Measurements from ENCODE around the gene ABCF1. TPM values are rescaled to one million over a fixed set of nuclear protein-coding genes. Genes with fewer than 3 reads are reported as not detected.

Gene ABCF1
- total and polyA plus RNA-seq, 2 of the 8 experiments (the other 6 are each of a cell fraction or from before 2014, with no cell fraction given): 48.8 to 123 TPM

GRCh38 chr6:30547454-30547853 lies 23.8 kb upstream of the ABCF1 start:
- no peak overlapping the region for H2AK5ac ChIP-seq (ENCODE audit: low read depth, low read length)
- H2BK120ac ChIP-seq (replicated peaks; ENCODE audit: low read depth, low read length): no peak overlapping the region
- peaks cover 2% of the 10 kb centered on the region in 2 experiments for H4K20me1 ChIP-seq (replicated peaks in 1 of 2; ENCODE audit: control insufficient read depth in 1 of 2, insufficient read depth in 2 of 2, low read length in 2 of 2)
- no peak overlapping the region for H2BK15ac ChIP-seq (ENCODE audit: low read length)
- no peaks in the 10 kb centered on the region for H3K4me1 ChIP-seq (replicated peaks in 1 of 4; ENCODE audit: control insufficient read depth in 3 of 4, insufficient read depth in 4 of 4, low read length in 3 of 4)
- no peak overlapping the region for H2BK20ac ChIP-seq (ENCODE audit: low read length)
- FAIRE-seq: no peak
- TF ChIP-seq CEBPB (IDR thresholded peaks at IDR 0.05; ENCODE audit: low read depth, low read length) (no peak), SP4 (IDR thresholded peaks at IDR 0.05; ENCODE audit: low read length) (no peak), YY1 (IDR thresholded peaks at IDR 0.05; ENCODE audit: low read depth, low read length) (no peak), RAD21 (IDR thresholded peaks at IDR 0.05 in 1 of 2, conservative IDR thresholded peaks at IDR 0.05 in 1 of 2; ENCODE audit: low read depth in 2 of 2, low read length in 2 of 2) (no peak)
- no peaks in the 10 kb centered on the region for H3K9me3 ChIP-seq (ENCODE audit: insufficient read depth in 2 of 2, low read depth in 1 of 2, low read length in 1 of 2)
- no peak overlapping the region for H3K9ac ChIP-seq (replicated peaks in 1 of 4; ENCODE audit: extremely low read depth in 1 of 4, low read depth in 3 of 4, low read length in 3 of 4)
- no peak overlapping the region for H3K4ac ChIP-seq (replicated peaks; ENCODE audit: insufficient read length, low read depth, low read length)
- no peak overlapping the region for H3K23ac ChIP-seq (ENCODE audit: insufficient read length)
- DNase-seq (ENCODE audit: low read depth in 1 of 2, low spot score in 2 of 2): no peak
- H4K8ac ChIP-seq (ENCODE audit: extremely low read depth, insufficient read depth, low read length): no peak overlapping the region
- no peak overlapping the region for H3K14ac ChIP-seq (ENCODE audit: insufficient read length)
- POLR2A ChIA-PET (ENCODE audit: partially characterized antibody): interaction anchor here (0.5 to 1.9 kb wide), 3 partner anchors 54 to 67 kb away, joined by 3 to 5 read pairs (median 4); no protein-coding TSS in a partner anchor
- no peak overlapping the region for H3K56ac ChIP-seq (replicated peaks; ENCODE audit: insufficient read length, low read depth, low read length)
- no peak overlapping the region for H3K18ac ChIP-seq (ENCODE audit: extremely low read depth, low read length)
- no peak overlapping the region for H4K5ac ChIP-seq (ENCODE audit: insufficient read length, low read depth, low read length)
- H2AFZ ChIP-seq (ENCODE audit: low read length): no peak overlapping the region
- no peaks in the 10 kb centered on the region for H3K79me1 ChIP-seq (ENCODE audit: low read depth, low read length)
- H4K91ac ChIP-seq (replicated peaks; ENCODE audit: insufficient read length, low read length): no peak overlapping the region
- H2BK12ac ChIP-seq (ENCODE audit: low read depth, low read length): no peak overlapping the region
- H3K27me3 ChIP-seq (replicated peaks in 1 of 4; ENCODE audit: control insufficient read depth in 3 of 4, extremely low read depth in 1 of 4, insufficient read depth in 3 of 4, low read length in 3 of 4): no peaks in the 10 kb centered on the region
- no peak overlapping the region for H3K4me2 ChIP-seq (ENCODE audit: insufficient read depth in 1 of 2, low read depth in 2 of 2, low read length in 2 of 2)
- H3K23me2 ChIP-seq (ENCODE audit: low read depth, low read length): no peaks in the 10 kb centered on the region
- H3K36me3 ChIP-seq (ENCODE audit: control insufficient read depth in 2 of 4, insufficient read depth in 4 of 4, low read length in 3 of 4): peaks cover 9 to 29% (median 20%) of the 10 kb centered on the region in 4 experiments; a peak in 6 of 8 replicates
- 90% methylated on average over 6 of the region's 6 CpGs; no CpG with 5 or more reads in 1 of the 2 experiments for WGBS, 2 experiments (ENCODE audit: extremely low coverage in 1 of 2, insufficient coverage in 1 of 2, insufficient read length in 1 of 2, insufficient replicate concordance in 2 of 2, low coverage in 1 of 2, low lambda C conversion rate in 2 of 2, missing lambda C conversion rate in 1 of 2)
- CTCF ChIA-PET (ENCODE audit: partially characterized antibody): interaction anchor here (1.6 to 20.8 kb wide), 3 partner anchors 7 to 64 kb away, joined by 3 to 326 read pairs (median 76); partner anchors contain the start of genes GNL1 and PRR3
- H3K79me2 ChIP-seq (ENCODE audit: control insufficient read depth in 1 of 2, insufficient read depth in 2 of 2, low read length in 2 of 2): no peaks in the 10 kb centered on the region
- no peak overlapping the region for H2BK5ac ChIP-seq (ENCODE audit: low read depth, low read length)
- no peak overlapping the region for H3K27ac ChIP-seq (ENCODE audit: low read depth, low read length)
- no peak overlapping the region for H3K4me3 ChIP-seq (ENCODE audit: extremely low read depth in 1 of 4, insufficient read depth in 2 of 4, low read depth in 3 of 4, low read length in 4 of 4)
